Measurements from ENCODE around the gene EFNA2.

- TF ChIP-seq, protein P1, sequence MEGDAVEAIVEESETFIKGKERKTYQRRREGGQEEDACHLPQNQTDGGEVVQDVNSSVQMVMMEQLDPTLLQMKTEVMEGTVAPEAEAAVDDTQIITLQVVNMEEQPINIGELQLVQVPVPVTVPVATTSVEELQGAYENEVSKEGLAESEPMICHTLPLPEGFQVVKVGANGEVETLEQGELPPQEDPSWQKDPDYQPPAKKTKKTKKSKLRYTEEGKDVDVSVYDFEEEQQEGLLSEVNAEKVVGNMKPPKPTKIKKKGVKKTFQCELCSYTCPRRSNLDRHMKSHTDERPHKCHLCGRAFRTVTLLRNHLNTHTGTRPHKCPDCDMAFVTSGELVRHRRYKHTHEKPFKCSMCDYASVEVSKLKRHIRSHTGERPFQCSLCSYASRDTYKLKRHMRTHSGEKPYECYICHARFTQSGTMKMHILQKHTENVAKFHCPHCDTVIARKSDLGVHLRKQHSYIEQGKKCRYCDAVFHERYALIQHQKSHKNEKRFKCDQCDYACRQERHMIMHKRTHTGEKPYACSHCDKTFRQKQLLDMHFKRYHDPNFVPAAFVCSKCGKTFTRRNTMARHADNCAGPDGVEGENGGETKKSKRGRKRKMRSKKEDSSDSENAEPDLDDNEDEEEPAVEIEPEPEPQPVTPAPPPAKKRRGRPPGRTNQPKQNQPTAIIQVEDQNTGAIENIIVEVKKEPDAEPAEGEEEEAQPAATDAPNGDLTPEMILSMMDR (IDR thresholded peaks at IDR 0.05) = no peak
- TF ChIP-seq POLR2A (IDR thresholded peaks at IDR 0.05) = no peak
Measured at GRCh38 chr19:1240925-1241324, 44.7 kb upstream of the EFNA2 start.
